ENCODE results near the gene FBXO2.

DNA sequence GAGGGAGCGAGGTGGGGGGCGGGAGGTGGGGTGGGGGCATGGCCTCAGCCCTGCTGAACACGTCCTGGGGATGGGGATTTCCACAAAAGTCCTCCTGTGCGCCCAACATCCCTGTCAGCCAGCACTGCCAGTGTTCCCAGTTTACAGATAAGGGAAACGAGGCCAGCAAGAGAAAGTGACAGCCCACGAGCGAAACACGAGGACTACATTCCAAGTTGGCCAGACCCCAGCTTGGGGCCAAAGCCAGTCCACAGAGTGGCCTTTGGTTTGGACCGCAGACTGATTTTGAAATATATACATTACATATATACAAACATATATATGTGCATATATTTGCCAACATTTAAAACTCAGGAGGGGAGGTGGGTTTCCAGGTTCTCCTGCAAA lies 5.0 kb downstream of the FBXO2 start:
- TF ChIP-seq, protein P1, sequence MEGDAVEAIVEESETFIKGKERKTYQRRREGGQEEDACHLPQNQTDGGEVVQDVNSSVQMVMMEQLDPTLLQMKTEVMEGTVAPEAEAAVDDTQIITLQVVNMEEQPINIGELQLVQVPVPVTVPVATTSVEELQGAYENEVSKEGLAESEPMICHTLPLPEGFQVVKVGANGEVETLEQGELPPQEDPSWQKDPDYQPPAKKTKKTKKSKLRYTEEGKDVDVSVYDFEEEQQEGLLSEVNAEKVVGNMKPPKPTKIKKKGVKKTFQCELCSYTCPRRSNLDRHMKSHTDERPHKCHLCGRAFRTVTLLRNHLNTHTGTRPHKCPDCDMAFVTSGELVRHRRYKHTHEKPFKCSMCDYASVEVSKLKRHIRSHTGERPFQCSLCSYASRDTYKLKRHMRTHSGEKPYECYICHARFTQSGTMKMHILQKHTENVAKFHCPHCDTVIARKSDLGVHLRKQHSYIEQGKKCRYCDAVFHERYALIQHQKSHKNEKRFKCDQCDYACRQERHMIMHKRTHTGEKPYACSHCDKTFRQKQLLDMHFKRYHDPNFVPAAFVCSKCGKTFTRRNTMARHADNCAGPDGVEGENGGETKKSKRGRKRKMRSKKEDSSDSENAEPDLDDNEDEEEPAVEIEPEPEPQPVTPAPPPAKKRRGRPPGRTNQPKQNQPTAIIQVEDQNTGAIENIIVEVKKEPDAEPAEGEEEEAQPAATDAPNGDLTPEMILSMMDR (IDR thresholded peaks at IDR 0.05), result no peak
- TF ChIP-seq EZH2phosphoT487 (IDR thresholded peaks at IDR 0.05), result no peak
- no peak for TF ChIP-seq EZH2 (IDR thresholded peaks at IDR 0.05)

Data from neural progenitor cell (in vitro differentiated cells).